VCaP (cell line): ENCODE data around the gene ATOH7.
A peak's percentile ranks its signal among the peaks of the same experiment; 100 is the strongest.
"Not testable (repeated sequence)": the region's sequence is repeated elsewhere in the genome, so short reads cannot be mapped to it uniquely, and the experiment has no call there.

Experiments used
- H3K27ac ChIP-seq: fragments of 450-650 bp; 2 replicates; pipeline ENCODE4 v1.5.1; 2017
- TF ChIP-seq, protein P1 (sequence below): fragments of 450-650 bp; conservative IDR thresholded peaks from 2 replicates; pipeline ENCODE4 v1.5.1; 2017; ENCODE audit warnings: mild to moderate bottlenecking, moderate library complexity

The ATOH7 gene

DNA sequence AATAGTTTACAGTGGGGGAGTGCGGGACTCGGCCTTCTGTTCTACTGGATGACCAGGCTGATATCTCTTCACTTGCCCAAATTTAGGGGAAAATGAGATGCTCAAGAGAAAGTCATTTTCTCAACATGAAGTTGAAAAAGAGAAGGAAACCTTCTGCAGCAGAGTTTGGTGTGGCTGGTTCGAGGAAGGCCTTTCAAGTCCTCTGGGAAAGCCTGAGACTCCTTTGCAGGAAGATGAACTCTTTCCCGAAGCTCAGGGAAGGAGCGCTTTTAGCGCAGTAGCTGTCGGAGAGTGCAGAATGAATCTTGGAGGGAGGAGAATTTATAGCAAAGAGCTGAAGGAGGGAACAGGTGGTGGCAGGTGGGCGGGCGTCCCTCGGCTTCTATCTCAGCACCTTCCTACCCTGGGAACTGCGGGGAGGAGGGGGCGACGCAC lies at the start of gene ATOH7:
ATOH7 (minus strand) TSS at position 297 of the 435 bp plus-strand sequence. CDS start 436 bp downstream, outside the sequence.
- TF ChIP-seq, protein P1, sequence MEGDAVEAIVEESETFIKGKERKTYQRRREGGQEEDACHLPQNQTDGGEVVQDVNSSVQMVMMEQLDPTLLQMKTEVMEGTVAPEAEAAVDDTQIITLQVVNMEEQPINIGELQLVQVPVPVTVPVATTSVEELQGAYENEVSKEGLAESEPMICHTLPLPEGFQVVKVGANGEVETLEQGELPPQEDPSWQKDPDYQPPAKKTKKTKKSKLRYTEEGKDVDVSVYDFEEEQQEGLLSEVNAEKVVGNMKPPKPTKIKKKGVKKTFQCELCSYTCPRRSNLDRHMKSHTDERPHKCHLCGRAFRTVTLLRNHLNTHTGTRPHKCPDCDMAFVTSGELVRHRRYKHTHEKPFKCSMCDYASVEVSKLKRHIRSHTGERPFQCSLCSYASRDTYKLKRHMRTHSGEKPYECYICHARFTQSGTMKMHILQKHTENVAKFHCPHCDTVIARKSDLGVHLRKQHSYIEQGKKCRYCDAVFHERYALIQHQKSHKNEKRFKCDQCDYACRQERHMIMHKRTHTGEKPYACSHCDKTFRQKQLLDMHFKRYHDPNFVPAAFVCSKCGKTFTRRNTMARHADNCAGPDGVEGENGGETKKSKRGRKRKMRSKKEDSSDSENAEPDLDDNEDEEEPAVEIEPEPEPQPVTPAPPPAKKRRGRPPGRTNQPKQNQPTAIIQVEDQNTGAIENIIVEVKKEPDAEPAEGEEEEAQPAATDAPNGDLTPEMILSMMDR: no peak

DNA sequence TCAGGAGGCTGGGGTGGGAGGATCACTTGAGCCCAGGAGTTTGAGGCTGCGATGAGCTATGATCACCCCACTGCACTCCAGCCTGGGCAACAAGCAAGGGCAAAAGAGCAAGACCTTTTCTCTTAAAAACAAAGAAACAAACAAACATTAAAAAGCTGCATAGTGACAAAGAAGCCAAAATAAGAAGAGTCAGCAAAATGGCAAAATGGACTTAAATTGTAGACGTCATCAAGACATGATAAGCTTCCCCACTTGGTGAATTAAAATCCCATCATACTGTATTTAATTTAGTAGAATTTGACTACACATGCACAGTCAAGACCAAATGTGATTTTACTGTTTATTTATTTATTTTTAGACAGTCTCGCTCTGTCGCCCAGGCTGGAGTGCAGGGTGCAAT lies 48.8 kb upstream of the ATOH7 start:
- no peak overlapping the region for H3K27ac ChIP-seq
- TF ChIP-seq, protein P1: no peak

More for the DNA sequence above, at the start of gene ATOH7:
- H3K27ac ChIP-seq: peak within 1 kb of the TSS; percentile 80

DNA sequence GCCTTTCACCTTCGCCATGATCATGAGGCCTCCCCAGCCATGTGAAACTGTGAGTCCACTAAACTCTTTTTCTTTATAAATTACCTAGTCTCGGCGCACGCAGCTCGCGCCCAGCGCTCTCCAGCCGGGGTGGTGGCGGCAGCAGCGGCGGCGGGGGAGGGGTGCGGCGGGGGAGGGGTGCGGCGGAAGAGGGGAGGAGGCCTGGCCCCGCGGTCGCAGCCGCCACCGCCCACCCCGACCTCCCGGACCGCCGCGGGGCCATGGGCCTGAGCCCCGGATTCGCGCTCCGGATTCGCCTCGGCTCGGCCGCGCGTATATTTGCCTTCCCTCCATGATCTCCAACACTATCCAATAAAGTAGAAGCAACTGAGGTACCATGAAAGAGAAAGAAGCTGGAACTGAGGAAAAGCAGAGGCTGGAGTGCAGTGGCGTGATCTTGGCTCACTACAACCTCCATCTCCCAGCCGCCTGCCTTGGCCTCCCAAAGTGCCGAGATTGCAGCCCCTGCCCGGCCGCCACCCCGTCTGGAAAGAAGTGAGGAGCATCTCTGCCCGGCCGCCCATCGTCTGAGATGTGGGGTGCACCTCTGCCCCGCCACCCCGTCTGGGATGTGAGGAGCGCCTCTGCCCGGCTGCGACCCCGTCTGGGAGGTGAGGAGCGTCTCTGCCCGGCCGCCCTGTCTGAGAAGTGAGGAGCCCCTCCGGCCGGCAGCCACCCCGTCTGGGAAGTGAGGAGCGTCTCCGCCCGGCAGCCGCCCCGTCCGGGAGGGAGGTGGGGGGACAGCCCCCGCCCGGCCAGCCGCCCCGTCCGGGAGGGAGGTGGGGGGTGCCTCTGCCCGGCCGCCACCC lies 47.2 kb upstream of the ATOH7 start:
- not testable (repeated sequence) for H3K27ac ChIP-seq

DNA sequence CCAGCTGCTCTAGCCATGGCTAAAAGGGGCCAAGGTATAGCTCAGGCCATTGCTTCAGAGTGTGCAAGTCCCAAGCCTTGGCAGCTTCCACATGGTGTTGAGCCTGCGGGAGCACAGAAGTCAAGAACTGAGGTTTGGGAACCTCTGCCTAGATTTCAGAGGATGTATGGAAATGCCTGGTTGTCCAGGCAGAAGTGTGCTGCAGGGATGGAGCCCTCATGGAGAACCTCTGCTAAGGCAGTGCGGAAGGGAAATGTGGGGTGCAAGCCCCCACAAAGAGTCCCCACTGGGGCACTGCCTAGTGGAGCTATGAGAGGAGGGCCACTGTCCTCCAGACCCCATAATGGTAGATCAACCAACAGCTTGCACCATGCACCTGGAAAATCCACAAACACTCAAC lies 45.9 kb upstream of the ATOH7 start:
- not testable (repeated sequence) for H3K27ac ChIP-seq

DNA sequence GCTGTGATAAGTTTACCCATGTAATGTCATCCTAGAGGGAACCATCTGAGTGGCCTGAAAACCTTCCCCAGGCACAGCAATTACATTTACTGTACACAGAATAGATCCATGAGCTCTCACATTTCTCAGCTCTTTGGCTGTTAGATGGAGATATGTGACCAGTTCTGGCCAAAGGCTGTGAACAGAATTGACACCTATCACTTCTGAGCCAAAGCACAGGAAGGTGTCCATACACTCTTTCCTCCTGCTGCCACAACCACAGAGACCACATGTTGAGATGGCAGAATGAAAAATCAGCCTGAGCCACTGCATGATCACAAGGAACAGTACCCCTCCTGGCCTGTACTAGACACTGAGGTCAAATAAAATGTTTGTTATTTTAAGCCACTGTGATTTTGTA lies 44.3 kb upstream of the ATOH7 start:
- TF ChIP-seq, protein P1: no peak
- no peak overlapping the region for H3K27ac ChIP-seq

DNA sequence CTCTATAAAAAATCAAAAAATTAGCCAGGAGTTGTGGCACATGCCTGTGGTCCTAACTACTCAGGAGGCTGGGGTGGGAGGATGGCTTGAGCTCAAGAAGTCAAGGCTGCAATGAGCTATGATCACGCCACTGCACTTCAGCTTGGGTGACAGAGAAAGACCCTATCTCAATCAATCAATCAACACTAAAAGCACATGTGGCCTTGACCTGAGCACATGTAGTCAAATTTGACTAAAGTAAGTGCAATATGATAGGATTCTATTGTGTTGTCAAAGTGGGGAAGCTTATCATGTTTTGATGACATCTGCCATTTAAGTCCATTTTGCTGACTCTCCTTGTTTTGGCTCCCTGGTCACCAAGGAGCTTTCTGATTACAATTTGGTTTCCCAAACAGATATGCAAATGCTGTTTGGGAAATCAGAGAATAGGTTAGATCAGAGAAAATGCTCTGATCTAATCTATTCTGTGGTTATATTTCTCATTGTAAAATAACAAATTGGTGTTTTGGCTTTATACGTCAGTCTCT lies 43.8 kb upstream of the ATOH7 start:
- TF ChIP-seq, protein P1: no peak
- no peak overlapping the region for H3K27ac ChIP-seq

DNA sequence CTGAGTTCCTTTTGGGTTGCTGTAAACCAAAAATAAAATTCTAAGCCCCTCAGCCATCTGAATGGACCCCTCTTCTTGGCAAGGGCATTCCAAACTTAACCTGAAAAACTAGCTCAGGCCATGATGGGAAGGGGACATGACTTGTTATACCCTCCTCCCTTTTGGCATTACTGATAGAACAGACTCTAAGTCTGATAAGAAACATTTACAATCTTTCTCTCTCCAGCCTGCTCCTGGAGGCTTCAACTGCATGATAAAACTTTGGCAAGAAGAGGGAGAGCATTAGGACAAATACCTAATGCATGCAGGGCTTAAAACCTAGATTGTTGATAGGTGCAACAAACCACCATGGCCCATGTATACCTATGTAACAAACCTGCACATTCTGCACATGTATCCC lies 40.9 kb upstream of the ATOH7 start:
- TF ChIP-seq, protein P1: no peak
- no peak overlapping the region for H3K27ac ChIP-seq

DNA sequence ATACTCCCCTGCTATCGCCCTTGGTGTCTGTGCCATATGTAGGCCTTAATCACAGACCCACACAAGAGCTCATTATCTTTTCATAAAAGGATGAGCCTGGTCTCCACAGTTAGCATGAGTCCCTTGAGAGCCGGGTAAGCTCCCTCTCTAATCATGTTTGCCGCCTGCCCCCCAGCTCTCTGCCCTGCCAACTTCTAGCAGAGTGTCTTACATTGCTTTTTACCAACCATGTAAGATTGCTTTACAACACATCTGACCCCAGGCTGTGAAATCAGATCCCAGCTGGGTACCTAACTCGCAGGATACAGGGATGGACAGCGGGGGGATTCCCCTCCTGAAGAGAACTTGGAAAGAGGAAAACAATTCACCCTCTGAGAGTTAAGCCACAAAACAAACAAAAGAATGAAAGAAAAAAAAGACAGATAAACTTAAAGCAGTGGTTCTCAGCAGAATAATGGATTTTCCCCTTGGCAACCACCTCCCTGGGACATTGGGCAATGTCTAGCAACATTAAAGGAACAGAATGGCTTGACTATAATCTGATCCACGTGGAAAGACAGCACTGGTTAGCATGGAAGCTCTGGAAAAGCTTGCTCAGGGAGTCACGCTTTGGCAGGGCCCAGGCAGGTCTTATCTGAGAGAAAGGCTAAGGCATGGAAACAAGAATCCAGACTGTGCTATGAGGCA lies 39.4 kb upstream of the ATOH7 start:
- TF ChIP-seq, protein P1: no peak
- H3K27ac ChIP-seq: no peak overlapping the region
